Rectal smooth muscle tissue (tissue), 1 donor: ENCODE measurements around the gene SHISA2.
"Not testable (repeated sequence)": the region's sequence is repeated elsewhere in the genome, so short reads cannot be mapped to it uniquely, and the experiment has no call there.

ENCODE experiments used
- H3K27ac ChIP-seq: one replicate; pipeline ENCODE4 v1.7.0; 2013; ENCODE audit warnings: low read depth, low read length, inconsistent platforms
- H3K27me3 ChIP-seq: one replicate; pipeline ENCODE4 v1.7.0; 2013; ENCODE audit warnings: low read length; ENCODE audit not compliant: control insufficient read depth, insufficient read depth
- H3K36me3 ChIP-seq: one replicate; pipeline ENCODE4 v1.7.0; 2013; ENCODE audit warnings: low read length; ENCODE audit not compliant: control insufficient read depth, insufficient read depth
- H3K4me1 ChIP-seq: one replicate; pipeline ENCODE4 v1.7.0; 2013; ENCODE audit warnings: low read length; ENCODE audit not compliant: control insufficient read depth, insufficient read depth
- H3K4me3 ChIP-seq: one replicate; pipeline ENCODE4 v1.7.0; 2013; ENCODE audit warnings: low read length
- H3K9ac ChIP-seq: one replicate; pipeline ENCODE4 v1.7.0; 2013; ENCODE audit warnings: low read length

SHISA2 gene

DNA sequence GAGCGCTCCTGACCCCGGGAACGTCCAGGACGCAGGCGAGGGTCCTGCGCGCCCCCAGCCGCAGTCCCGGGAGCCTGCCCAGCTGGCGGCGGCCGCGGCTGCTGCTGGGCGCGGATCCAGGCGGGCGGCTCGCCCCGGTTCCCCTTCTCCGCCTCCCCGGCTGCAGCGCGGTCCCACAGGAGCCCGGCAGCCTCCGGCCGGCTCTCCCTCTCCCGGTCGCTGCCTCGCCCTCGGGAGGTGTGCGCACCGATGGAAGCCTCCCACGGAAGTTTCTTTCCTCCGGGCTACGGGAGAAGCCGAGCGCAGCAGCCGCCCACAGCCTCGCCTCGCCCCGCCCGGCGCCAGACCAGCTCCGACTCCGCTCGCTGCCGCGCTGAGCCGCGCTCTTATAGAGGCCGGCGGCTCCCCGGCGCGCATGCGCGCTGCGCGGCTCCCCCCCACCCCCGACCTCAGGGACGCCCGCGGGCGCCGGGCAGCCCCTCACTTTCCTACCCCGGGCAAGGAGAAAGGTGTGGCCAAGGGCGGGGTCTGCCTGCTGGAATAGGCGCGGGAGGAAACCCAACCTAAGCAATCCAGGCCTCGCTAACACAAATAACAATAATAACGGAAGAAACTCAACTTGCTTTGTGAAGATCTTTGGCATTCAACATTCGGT lies at the start of gene SHISA2:
Gene SHISA2, minus strand, starts transcription at position 360 of the 655 bp plus-strand sequence. CDS start 1,041 bp downstream, outside the sequence.
- Histone ChIP-seq H3K4me1 (no peaks in the 10 kb centered on the region), H3K36me3 (no peaks in the 10 kb centered on the region), H3K27me3 (peaks cover 20% of the 10 kb centered on the region), H3K4me3 (peak within 1 kb of the TSS; percentile 36), H3K27ac (no peak within 1 kb of the TSS), H3K9ac (no peak within 1 kb of the TSS)

DNA sequence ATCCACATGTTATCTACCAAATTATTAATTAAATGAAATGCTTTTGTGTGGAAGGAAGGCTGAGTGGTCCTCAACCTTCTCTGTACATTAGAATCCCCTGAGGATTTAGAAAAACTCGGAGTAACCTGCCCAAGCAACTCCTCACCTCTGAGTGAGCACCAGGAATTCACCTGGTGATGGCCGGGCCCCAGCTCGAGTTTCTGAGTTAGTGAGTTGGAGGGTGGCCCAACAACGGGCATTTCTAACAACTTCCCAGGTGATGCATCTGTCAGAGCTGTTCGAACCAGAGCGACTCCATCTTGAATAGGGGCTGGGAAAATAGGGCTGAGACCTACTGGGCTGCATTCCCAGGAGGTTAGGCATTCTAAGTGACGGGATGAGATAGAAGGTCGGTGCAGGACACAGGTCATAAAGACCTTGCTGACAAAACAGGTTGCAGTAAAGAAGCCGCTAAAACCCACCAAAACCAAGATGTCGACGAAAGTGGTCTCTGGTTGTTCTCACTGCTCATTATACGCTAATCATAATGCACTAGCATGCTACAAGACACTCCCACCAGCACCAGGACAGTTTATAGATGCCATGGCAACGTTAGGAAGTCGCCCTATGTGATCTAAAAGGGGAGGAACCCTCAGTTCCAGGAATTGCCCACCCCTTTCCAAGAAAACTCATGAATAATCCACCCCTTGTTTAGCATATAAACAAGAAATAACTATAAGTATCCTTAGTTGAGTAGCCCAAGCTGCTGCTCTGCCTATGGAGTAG lies 44.2 kb upstream of the SHISA2 start:
- H3K4me1 ChIP-seq = no peaks in the 10 kb centered on the region
- H3K27ac ChIP-seq = no peak overlapping the region
- H3K4me3 ChIP-seq = no peak overlapping the region
- H3K9ac ChIP-seq = no peak overlapping the region
- no peaks in the 10 kb centered on the region for H3K27me3 ChIP-seq
- no peaks in the 10 kb centered on the region for H3K36me3 ChIP-seq

DNA sequence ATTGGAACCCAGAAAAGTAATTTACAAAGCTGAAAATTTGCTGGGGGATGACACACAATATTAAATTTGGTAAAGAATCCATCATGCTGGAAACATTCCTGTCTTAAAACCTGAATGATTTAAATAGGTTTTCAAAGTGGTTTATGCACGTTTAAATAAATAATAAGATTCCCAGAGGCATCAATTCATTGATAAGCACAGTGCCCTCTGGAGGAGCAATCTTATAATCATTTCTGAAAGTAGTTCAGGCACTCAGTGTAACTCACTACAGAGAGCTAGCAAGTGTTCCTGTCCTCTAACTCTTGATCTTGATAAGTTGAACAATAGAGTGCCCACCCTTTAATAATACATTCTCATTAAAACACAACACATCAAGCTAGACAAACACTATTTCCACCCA lies 43.5 kb upstream of the SHISA2 start:
- no peak overlapping the region for H3K9ac ChIP-seq
- no peaks in the 10 kb centered on the region for H3K36me3 ChIP-seq
- H3K4me1 ChIP-seq = no peaks in the 10 kb centered on the region
- H3K27me3 ChIP-seq = no peaks in the 10 kb centered on the region
- no peak overlapping the region for H3K4me3 ChIP-seq
- H3K27ac ChIP-seq = no peak overlapping the region

DNA sequence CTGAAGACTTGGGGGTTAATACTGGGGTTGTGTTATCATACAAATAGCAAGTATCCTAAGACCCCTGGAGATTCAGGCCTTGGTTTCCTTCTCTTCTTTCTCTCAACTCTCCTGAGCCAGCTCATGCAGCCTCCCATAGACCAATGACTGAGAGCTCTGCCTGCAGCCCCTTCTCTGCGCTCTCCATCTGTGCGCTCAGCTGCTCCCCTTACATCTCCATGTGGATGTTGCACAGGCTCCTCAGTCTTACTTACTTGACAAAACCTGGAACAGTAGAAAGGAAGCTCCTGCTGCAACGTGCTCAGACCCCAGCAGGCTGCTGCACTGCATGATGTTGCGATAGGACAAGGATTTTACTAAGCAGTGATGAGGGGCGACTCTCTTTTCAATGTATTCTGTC lies 25.0 kb upstream of the SHISA2 start:
- H3K27me3 ChIP-seq, H3K4me1 ChIP-seq, H3K36me3 ChIP-seq, H3K9ac ChIP-seq, H3K4me3 ChIP-seq, H3K27ac ChIP-seq: not testable (repeated sequence)

DNA sequence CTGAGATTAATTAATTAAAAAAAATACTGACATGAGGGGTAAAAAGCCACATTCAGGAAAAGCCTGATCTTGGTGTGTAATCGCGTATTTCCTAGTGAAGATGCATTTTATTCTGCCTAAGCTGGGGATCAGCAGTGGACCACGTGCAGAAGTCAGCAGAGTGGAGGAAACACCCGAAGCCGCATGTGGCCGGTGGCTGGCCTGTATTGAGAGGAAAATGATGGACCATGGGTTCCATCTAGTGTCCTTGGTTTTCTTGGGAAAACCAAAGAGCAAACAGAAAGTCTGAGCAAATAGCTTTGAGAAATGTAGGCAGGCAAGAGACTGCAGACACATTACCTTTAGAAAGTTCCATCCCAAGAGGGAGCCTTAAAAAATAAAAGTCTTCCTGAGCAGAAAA lies 23.7 kb upstream of the SHISA2 start:
- H3K4me3 ChIP-seq = no peak overlapping the region
- H3K27ac ChIP-seq = no peak overlapping the region
- H3K4me1 ChIP-seq = no peaks in the 10 kb centered on the region
- no peaks in the 10 kb centered on the region for H3K36me3 ChIP-seq
- no peaks in the 10 kb centered on the region for H3K27me3 ChIP-seq
- H3K9ac ChIP-seq = no peak overlapping the region

DNA sequence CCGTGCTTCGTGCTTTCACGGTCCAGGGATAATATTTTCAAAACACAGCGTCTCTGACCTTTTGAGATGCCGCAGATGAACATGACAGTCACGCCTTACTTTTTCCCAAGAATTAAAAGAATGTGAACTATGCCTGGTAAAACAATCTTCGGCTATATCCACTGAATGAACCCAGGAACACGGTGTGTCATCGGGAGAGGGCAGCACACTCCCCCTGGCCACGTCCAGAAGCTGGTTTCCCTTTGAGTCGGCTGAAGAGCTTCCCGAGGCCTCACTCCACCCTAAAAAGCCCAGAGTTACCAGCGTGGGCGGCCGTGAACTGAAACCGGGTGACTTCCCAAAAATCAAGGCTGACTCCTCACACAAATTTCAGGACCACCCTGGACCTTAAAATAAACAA lies 22.9 kb upstream of the SHISA2 start:
- Histone ChIP-seq H3K9ac (no peak overlapping the region), H3K27ac (no peak overlapping the region), H3K27me3 (no peaks in the 10 kb centered on the region), H3K36me3 (no peaks in the 10 kb centered on the region), H3K4me3 (no peak overlapping the region), H3K4me1 (no peaks in the 10 kb centered on the region)

DNA sequence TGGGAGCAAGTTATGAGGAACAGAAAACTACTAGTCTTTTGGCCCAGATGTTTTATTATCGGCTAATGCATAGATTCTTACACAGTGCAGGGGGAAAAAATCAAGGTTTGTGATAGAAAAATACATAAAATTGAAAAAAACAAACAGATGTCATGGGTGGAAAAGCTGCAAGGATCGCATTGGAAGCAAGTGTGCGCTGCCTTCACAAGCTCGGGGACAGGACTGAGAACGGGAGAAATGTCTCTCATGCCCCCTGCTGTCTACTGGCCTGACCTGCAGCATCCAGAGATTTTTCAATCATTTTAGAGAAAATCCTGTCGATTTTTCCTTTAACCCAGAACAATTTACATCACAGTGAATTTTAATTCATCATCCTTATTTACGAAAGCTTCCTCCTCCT lies 20.5 kb upstream of the SHISA2 start:
- not testable (repeated sequence) for H3K9ac ChIP-seq, H3K36me3 ChIP-seq, H3K4me3 ChIP-seq, H3K27me3 ChIP-seq, H3K27ac ChIP-seq, H3K4me1 ChIP-seq

DNA sequence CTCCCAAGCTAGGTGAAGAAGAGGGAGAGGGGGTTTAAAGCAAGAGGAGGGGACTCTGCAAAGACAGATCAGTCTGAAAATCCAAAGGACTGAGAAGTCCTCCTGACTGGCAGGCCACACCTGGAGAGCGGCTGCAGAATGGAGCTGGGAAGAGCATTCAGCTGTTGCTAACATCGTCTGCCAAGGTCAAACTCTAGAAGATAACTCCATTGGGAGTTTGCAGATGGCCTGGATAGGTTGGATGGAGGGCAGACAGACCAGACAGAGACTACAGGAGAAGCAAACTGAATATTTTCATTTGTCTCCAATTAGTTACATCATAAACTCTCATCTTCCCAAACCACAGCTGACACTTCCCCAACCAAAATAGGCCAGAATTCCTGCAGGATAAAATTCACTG lies 19.9 kb upstream of the SHISA2 start:
- Histone ChIP-seq H3K4me3 (no peak overlapping the region), H3K4me1 (no peaks in the 10 kb centered on the region), H3K9ac (no peak overlapping the region), H3K36me3 (no peaks in the 10 kb centered on the region), H3K27ac (no peak overlapping the region), H3K27me3 (no peaks in the 10 kb centered on the region)

DNA sequence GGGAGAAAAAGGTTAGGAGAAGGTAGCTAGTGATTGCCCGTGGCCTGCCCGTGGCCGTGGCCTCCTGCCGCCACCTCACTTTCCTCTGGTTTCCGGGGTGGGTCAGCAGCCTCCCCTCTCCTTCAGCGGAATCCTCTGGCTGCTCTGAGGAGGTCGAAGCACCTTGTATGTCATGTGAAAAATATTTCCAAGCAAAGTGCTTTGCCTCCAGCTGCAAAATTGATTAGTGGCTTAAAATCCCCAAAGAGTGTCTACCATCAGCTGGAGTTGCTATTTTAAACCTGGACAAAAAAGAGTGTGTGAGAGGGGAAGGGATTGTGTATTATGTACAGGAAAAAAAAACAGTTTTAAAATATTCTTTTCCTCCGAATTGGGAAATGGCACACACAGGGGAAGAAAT lies 17.8 kb upstream of the SHISA2 start:
- not testable (repeated sequence) for H3K4me1 ChIP-seq, H3K27me3 ChIP-seq, H3K36me3 ChIP-seq, H3K27ac ChIP-seq, H3K4me3 ChIP-seq, H3K9ac ChIP-seq

DNA sequence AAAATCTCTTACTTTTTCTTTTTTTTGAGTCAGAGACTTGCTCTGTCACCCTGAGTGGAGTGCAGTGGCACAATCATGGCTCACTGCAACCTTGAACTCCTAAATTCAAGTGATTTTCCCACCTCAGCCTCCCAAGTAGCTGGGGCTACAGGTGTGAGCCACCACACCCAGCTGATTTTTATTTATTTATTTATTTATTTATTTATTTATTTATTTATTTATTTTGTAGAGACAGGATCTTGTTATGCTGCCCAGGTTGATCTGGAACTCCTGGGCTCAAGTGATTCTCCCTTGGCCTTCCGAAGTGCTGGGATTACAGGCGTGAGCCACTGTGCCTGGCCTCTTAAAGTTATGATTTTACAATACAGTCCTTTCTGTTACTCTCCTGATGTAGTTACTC lies 16.6 kb upstream of the SHISA2 start:
- H3K36me3 ChIP-seq, H3K4me3 ChIP-seq, H3K27me3 ChIP-seq, H3K9ac ChIP-seq, H3K27ac ChIP-seq, H3K4me1 ChIP-seq: not testable (repeated sequence)

DNA sequence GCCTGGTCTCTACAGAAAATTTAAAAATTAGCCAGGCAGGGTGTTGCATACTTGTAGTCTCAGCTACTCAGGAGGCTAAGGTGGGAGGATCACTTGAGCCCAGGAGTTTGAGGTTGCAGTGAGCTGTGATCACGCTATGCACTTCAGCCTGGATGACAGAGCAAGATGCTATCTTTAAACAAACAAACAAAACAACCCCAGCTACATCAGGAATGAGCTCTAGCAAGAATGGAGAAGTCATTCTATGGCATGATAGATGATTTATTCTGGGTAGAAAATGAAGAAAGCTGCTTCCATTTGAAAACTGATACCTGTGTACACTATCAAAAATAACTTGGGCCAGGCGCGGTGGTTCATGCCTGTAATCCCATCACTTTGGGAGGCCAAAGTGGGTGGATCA lies 15.8 kb upstream of the SHISA2 start:
- Histone ChIP-seq H3K36me3 (no peaks in the 10 kb centered on the region), H3K9ac (no peak overlapping the region), H3K4me1 (no peaks in the 10 kb centered on the region), H3K27me3 (no peaks in the 10 kb centered on the region), H3K27ac (no peak overlapping the region), H3K4me3 (no peak overlapping the region)

DNA sequence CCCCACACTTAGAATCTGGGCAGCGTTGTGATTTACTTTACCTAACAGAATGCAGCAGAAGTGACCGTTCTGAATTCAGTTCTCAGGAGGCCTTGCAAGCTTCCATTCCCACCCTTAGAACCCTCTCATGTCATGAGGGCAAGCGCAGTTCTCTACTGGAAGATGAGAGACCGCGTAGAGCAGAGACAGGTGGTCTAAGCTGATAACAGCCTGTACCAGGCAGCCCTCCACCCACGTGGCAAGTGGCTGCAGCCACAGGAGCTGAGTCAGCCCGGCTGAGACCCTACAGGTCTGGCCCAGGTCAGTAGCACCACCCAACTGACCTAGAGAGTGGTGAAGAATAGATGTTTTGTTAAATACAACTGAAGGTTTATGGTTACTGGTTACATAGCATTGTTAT lies 14.7 kb upstream of the SHISA2 start:
- not testable (repeated sequence) for H3K4me3 ChIP-seq, H3K4me1 ChIP-seq, H3K36me3 ChIP-seq, H3K9ac ChIP-seq, H3K27ac ChIP-seq, H3K27me3 ChIP-seq

DNA sequence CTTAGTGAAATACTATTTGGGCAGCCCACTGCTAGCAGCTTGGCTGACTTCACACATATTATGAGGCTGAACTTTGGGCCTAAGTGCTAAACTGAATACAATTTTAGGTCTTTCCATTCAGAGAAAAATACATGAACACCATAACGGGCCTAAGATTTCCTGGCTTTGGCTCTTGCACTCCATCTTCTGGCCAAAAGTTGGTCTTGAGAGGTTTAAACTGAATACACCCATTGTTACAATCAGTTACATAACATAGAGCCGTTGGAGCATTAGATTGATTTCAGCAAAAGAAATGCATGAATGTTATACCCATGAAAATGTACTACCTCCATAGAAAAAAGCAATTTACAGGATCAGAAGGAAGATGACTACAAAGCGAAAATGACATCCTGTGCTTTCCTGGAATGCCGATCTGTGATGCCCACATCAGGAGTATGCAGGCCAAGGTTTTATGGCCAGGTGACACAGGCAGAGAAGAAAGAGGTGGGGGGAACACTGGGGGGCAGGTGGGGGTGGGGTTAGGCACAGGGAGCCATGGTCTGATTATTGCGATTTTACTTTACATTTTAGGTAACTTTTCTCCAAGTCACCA lies 11.1 kb upstream of the SHISA2 start:
- Histone ChIP-seq H3K27ac (no peak overlapping the region), H3K27me3 (no peaks in the 10 kb centered on the region), H3K4me3 (no peak overlapping the region)

More for the DNA sequence above, 11.1 kb upstream of the SHISA2 start:
- H3K4me1 ChIP-seq = no peaks in the 10 kb centered on the region
- no peaks in the 10 kb centered on the region for H3K36me3 ChIP-seq
- no peak overlapping the region for H3K9ac ChIP-seq
